ENCODE data around the gene CNOT4.

- TF ChIP-seq, protein P1, sequence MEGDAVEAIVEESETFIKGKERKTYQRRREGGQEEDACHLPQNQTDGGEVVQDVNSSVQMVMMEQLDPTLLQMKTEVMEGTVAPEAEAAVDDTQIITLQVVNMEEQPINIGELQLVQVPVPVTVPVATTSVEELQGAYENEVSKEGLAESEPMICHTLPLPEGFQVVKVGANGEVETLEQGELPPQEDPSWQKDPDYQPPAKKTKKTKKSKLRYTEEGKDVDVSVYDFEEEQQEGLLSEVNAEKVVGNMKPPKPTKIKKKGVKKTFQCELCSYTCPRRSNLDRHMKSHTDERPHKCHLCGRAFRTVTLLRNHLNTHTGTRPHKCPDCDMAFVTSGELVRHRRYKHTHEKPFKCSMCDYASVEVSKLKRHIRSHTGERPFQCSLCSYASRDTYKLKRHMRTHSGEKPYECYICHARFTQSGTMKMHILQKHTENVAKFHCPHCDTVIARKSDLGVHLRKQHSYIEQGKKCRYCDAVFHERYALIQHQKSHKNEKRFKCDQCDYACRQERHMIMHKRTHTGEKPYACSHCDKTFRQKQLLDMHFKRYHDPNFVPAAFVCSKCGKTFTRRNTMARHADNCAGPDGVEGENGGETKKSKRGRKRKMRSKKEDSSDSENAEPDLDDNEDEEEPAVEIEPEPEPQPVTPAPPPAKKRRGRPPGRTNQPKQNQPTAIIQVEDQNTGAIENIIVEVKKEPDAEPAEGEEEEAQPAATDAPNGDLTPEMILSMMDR (IDR thresholded peaks at IDR 0.05) = no peak
- TF ChIP-seq POLR2A (IDR thresholded peaks at IDR 0.05) = no peak
Observed at GRCh38 chr7:135489791-135490190, 20.1 kb downstream of the CNOT4 start.

Measured in prostate gland (tissue), 2 donors.